ENCODE results near the gene BICD2.
A peak's percentile ranks its signal among the peaks of the same experiment; 100 is the strongest.

Gene BICD2

GRCh38 chr9:92726348-92726747, 38.3 kb downstream of the BICD2 start:
- no peak for DNase-seq

DNA sequence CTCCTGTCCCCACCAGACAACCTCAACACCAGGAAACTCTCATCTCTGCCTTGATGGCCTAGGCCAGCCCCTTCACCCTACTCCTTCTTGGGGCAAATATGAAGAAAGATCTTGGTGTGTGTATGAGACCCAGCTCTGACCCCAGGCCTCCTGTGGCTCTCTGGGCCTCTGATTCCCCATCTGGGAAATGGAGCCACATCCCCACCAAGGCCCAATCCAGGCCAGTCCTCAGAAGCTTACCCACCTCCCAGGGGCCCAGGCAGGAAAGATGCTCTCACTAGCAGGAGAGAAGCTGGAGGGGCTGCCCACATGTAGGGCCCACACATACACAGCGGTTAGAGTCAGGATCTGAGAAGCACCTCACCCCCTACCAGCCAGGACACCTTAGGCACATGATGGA, 38.9 kb downstream of the BICD2 start:
- DNase-seq, result no peak

DNA sequence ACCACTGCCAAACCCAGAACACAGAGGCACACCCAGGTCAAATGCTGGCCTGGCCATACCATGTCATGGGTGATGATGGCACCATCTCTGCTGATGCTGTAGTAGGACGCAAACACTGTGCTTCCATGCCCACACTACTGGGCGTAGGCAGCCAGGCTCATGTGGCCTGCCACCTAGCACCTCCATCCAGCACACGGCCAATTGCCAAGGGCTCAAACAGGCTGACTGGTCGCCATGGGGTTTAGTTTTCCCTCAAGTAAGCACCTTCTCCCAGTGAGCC, 39.4 kb downstream of the BICD2 start:
- DNase-seq, result no peak

DNA sequence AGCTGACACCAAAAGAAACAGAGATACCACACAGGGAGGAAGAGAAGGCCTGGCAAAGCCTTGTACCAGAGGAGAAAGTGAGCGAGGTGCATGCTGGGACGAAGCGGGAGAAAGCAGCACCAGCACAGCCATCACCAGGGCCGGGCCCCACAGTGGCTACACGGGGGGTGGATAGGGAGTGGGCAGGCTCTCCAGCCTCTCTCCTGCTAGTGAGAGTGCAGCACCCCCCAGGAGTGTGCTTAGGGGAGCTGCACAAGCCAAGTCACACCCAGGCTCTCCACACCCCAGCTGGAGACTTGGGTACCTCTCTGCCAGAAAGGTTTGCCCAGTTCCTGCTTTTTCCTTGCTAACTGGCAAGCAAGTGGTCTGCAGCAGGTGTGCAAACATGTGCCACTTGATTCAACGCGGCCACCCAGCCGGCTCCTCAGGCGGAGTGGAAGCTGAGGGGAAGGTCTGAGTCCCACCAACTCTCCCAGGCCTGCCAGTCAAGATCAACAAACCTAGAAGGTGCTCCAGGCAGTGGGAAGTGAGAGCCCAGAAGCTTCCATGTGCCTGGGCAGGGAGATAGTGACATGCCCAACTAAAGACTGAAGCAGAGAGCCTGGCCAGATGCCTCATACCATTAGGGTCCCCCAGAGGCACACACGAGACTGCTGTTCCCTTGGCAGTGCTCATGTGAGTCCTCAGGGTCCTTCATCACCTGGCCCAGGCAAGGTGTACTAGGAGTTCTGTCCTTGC, 39.9 kb downstream of the BICD2 start:
- no peak for DNase-seq

DNA sequence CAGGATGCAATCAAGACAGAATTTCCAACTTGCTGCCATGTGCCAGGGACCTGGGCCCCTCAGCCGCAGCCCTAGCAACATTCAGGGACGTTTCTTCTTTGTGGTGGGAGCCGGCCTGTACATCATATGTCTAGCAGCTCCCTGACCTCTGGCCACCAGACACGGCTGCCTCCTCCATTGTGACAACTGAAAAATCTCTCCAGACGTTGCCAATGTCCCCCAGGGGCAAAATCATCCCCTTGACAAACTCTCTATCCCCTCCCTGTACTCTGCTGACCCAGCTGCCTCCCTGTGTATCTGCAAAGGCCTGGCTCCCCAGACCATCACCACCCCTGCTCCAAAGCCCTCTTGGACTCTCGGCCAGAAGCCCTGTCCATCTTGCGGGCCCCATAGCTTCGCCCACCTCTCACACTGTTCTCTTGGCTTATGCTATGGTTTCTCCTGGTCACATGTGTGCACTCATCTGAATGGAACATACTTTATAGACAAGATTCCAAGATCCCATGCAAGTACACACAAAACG, 40.8 kb downstream of the BICD2 start:
- DNase-seq, result no peak

GRCh38 chr9:92723299-92723625, 41.4 kb downstream of the BICD2 start:
- no peak for DNase-seq

DNA sequence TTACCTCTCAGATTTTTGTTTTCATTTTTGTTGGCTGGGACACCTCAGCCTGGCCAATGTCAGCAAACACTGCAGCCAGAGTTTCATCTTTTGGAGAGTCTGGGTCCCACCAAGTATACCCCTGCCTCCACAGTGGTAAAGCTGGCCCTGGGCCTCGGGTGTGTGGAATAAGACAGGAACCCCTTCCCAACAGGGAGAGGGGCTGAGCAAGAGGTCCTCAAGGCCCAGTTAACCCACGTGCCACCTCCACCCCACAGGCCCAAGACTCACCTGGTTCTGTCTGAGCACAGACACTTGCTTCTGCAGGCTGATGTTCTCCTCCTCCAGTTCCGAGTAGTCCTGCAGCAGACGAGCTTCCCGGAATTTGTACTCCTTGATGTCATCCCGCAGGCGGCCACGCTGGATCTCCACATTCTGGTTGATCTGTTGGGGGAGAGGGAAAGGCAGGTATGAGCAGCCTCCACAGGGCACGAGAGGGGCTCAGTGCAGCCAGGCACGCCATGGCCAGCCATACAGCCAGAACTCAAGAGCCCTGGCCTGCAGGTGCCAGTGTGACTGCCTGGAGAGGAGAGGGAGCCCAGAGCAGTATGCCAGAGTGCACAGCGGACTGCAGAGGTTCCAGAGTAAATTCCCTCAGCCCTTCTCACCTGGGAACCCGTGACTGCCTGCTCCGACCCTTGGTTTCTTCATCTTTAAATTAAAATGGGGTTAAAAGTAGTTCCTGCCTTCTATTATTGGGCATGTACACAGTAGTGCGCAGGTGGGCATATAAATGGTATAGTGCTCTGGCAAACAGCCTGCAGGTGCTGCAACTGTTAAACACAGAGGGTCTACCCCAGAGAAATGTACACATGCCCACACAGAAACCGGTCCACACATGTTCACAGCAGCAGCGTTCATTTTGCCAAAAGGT, 42.0 kb downstream of the BICD2 start:
- no peak for DNase-seq

GRCh38 chr9:92721548-92721947, 43.1 kb downstream of the BICD2 start:
- DNase-seq, result no peak

DNA sequence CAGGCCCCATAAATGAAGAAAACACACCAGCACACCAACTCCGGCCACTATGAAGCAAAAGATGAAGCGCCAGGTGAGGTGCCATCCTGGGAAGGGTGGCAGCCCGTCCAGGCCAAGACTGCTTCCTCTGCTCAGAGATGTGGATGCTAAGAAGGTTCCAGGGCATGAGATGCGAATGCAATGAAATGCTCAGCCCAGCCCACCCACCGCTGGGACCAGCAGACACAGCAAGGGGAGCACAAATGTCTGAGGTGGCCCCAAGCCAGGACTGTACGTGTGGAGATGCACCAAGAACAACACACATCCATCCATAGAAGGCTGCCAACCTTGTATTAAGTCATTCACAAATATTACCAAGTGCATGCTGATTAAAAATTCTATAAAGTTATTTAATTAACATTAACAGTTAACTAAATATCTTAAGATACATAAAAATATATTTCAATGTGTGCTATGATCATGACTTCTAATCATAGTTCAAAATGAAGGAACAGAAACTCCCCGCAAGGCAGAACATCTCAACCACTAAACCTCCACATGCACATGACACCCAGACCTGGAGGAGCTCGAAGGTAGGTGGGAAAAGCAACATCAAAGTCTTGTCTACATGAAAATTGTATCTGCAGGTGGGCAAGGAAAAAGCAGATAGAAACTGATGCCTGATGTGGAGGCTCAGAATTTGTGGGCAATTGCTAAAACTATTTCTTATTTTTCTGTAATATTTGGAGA, 43.7 kb downstream of the BICD2 start:
- no peak for DNase-seq

- no peak for DNase-seq
These were observed 44.3 kb downstream of the BICD2 start for GRCh38 chr9:92720209-92720765.

DNA sequence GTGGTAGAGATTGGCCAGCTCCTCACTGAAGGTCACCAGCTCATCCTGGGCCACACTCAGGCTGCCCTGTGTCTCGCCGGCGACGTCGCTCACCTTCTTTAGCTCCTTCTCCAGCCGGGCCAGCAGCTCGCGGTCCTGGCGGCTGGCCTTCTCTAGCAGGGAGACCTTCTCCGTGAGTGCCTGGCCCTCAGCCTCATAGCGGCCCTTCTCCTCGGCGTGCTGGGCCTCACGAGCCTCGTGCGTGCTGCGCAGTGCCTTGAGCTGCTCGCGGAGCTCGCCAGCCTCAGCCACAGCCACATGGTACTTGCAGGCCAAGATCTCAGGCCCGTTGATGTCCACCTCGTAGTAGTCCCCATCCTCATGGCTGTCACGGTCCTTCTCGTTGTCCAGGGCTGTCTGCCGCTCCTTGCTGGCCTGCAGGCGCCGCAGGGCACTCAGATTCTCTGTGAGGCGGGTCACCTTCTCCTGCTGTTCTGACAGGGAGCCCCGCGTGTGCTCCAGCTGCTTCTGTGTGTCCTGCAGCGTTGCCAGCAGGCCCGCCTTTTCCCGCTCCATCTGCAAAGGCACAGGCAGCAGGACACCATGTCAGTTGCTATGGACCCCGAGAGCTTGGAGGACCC, 45.5 kb downstream of the BICD2 start:
- no peak for DNase-seq

DNA sequence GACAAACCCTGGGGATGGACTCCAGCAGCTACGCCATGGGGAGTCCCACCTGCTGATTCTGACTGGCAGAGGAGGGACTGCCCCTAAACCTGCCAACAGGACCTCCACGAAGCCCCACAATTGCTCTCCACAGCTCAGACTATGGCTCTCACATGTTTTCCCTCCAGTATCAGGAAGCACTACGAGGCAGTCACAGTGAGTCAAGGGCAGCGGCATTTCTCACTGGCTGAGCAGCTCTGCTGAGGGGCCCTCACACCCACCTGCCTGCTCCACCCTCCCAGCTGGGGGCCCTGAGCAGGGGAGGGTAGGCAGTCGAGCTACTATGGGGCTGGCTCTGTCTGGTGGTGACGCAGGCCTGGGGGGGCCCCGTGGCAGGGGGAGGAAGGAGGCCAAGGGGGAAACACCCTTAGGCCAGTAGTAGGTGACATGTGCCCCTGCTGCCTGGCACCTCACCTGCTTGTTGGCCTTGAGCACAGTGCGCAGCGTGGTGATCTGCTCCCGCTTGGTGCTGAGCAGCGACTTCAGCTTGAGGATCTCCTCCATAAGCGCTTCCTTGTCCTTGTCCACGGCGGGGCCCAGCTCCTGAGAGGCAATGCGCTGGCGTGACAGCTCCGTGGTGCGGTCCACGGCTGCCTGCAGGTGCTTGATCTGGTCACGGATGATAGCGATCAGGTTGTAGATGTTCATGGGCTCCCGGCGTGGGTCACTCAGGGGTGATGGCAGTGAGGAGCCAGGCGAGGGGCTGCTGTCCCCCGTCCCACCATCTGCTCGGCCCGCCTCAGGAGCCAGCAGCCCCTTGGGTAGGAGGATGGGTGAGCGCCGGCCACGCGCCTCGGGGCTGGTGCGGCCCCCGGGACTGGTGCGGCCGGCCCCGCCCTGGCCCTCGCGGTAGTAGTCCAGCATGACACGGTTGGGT, 46.3 kb downstream of the BICD2 start:
- DNase-seq, result no peak

DNA sequence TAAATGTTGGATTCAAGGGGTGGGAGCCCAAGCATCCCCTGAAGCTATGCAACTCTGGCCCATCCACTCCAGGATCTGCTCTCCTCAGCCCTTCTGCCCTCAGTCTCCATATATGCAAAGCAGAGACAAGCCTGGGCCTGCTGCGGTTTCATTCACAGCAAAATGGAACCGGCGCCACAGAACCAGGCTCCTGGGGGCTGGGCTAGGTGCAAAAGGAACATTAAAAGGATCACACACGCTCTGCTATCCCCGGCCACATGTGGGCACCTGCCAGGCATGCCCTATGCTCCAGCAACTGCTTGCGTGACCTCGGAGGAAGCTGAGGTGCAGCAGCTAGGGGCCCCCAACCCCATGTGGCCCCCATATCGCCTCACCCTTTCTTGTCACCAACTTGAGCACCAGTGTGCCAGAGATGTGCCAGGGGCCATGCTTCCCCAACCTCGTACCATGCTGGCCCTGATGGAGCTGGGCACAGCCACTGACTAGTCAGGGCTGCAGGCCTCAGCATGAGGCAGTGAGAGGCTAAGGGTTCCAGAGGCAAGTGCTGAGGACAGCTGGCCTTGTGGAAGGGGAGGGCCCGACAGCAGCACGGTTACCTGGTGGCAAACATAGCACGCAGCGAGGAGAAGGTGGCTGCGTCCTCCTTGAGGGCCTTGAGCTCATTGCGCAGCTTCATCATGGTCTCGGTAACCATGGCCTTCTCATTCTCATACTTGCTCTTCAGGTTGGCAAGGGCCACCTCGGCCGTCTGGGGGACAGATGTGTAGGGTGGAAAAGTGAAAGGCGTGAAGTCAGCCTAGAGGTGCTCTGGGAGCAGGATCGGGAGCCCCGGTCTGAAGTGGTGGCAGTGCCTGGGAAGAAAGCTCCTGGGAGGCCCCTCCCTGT, 47.2 kb downstream of the BICD2 start:
- DNase-seq, result no peak

- DNase-seq, result peak; percentile 88
These were observed 48.1 kb downstream of the BICD2 start for GRCh38 chr9:92716557-92716956.

- DNase-seq, result no peak
These were observed 49.0 kb downstream of the BICD2 start for GRCh38 chr9:92715488-92716231.

DNA sequence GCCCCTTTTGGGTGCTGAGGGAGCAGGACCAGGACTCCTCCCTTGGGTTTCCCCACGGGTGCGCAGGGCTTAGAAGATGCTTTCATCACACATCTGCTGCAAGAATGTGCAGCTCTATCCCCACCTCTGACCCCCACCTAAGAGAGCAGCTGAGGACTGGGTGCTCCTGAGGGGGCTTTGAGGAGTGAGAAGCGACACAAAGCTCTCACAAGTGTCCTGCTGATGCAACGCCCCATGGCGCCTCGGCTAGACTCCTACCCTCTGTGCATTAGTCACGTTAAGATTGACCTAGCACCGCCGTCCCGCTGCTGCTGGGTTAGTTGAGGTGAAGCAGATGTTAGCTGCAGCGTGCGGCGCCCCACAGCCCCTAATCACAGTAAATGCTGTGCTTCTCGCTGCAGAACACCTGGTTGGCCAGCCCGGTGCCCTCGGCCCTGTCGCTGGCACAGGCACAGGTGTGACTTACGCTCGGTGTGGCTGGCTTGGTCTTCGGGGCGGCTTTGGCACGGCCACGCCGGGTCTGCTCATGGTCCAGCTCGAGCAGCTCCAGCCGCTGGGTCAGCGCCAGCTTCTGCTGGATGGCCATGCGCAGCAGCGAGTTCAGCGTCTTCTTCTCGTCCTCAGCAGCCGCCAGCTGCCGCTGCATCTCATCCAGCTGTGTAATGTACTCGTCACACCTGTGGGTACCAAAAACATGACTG, 49.7 kb downstream of the BICD2 start:
- DNase-seq, result no peak

DNA sequence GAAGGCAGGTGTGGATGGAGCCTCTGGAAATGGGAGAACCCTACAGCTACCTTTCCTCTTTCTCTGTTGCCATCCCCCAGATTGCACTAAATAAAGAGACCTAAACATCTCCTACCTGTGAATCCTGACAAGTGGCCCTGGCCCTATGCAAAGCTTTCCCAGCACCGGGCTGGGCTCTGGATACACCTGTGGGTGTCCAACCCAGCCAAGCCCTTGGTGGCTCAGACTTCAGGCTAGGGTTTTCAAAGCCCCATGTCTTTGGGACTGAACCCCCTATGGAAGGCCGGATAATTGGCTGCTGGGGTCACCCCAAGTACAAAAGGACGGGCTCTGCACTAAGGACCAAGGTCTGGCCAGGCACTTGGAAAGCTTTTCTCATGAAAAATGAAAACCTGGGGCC, 50.6 kb downstream of the BICD2 start:
- no peak for DNase-seq

DNA sequence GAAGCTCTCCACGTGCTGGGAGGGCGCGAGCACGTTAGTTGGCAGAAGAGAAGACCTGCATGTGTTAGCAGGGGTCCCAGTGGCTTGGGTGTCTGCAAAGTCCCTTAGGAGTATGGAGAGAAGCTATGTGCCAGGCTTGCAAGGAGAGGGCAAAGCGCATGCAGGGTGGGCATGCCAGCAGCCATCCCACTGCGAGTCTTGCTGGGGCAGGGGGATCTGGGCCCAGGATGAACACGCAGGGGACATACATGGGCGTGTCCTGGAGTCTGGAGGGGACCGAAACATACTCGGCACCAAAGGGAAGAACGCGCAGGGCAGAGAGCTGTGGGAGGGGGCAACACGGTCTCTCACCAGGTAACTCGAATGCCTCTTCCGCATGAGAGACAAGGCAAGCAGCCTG, 51.1 kb downstream of the BICD2 start:
- no peak for DNase-seq

DNA sequence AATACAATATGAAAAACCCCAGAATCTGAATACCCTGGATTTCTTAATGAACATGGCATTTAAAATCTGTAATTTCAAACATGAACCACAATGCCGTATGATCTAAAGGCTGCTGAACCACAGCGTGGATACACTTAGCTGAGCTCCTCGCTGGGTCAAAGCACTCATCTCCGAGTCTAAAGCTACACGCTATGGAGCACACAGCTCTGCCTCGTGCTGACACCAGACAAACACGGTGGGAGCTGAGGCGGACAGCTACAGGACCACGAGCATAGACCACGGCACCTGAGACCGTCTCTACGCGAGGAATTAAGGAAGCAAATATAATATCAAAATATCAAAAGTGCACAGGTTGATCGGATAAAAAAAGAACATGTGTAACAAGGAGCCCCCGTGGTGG, 51.9 kb downstream of the BICD2 start:
- DNase-seq, result no peak
